A673 (cell line): Measurements from ENCODE around the gene OR9Q1. TPM values are rescaled to one million over a fixed set of nuclear protein-coding genes. Genes with fewer than 3 reads are reported as not detected.

ENCODE experiments used
- BruUV-seq: library from RNA; stranded (reverse); fragments of 400-500 nt; replicated peaks from 2 replicates; lab custom pipeline; 2021; lab: Mats Ljungman, UMichigan
- CTCF ChIA-PET: fragments of 300-600 bp; sonication (Branson Sonifier 250); formaldehyde crosslinking; loops from one replicate; lab custom pipeline; 2022; ENCODE audit warnings: antibody characterized with exemption; lab: Charles Lee
- POLR2A ChIA-PET: fragments of 300-600 bp; sonication (Branson Sonifier 250); formaldehyde crosslinking; loops from one replicate; lab custom pipeline; 2022; ENCODE audit warnings: antibody characterized with exemption; ENCODE audit not compliant: low non-redundant PET; lab: Charles Lee
- DNase-seq: peaks from one replicate; pipeline ENCODE4 v3.0.0-alpha.2; 2015; ENCODE audit warnings: low spot score
- H3K27ac ChIP-seq: fragments of 200-600 bp; sonication (generic); 2 replicates; pipeline ENCODE4 v1.5.1; 2016; ENCODE audit warnings: mixed run types, low read depth, mild to moderate bottlenecking, mixed read lengths, antibody characterized with exemption, low read length; ENCODE audit not compliant: poor library complexity, severe bottlenecking
- H3K27me3 ChIP-seq: fragments of 200-600 bp; sonication (generic); replicated peaks from 2 replicates; pipeline ENCODE4 v1.6.1; 2017; ENCODE audit warnings: mixed run types, low read depth, mild to moderate bottlenecking, mixed read lengths, antibody characterized with exemption, low read length; ENCODE audit not compliant: insufficient read depth, poor library complexity
- H3K36me3 ChIP-seq: fragments of 200-600 bp; sonication (generic); 2 replicates; pipeline ENCODE4 v1.6.1; 2016; ENCODE audit warnings: mixed run types, mild to moderate bottlenecking, mixed read lengths, antibody characterized with exemption, low read length; ENCODE audit not compliant: insufficient read depth, poor library complexity, severe bottlenecking
- H3K4me1 ChIP-seq: fragments of 200-600 bp; sonication (generic); 2 replicates; pipeline ENCODE4 v1.6.1; 2017; ENCODE audit warnings: mixed run types, mild to moderate bottlenecking, mixed read lengths, antibody characterized with exemption, low read length; ENCODE audit not compliant: insufficient read depth, poor library complexity, severe bottlenecking
- H3K4me3 ChIP-seq: fragments of 200-600 bp; sonication (generic); 2 replicates; pipeline ENCODE4 v1.5.1; 2016; ENCODE audit warnings: low read depth, mixed run types, mild to moderate bottlenecking, mixed read lengths, low read length; ENCODE audit not compliant: poor library complexity, severe bottlenecking
- H3K9me3 ChIP-seq: fragments of 200-600 bp; sonication (generic); 2 replicates; pipeline ENCODE4 v1.6.1; 2016; ENCODE audit warnings: mixed run types, low read depth, mild to moderate bottlenecking, mixed read lengths, antibody characterized with exemption, low read length; ENCODE audit not compliant: poor library complexity, severe bottlenecking
- EZH2 ChIP-seq: fragments of 200-600 bp; sonication (generic); IDR thresholded peaks from 2 replicates; pipeline ENCODE4 v1.6.1; 2017; ENCODE audit warnings: borderline replicate concordance, low read depth, mild to moderate bottlenecking, mixed read lengths, antibody characterized with exemption, low read length; ENCODE audit not compliant: poor library complexity, severe bottlenecking
- intact Hi-C: fragments of 100-400 bp; cut with micrococcal nuclease; formaldehyde crosslinking; loops from one replicate; pipeline ENCODE4 v1.10.0; 2022; ENCODE audit not compliant: unreplicated experiment
- total RNA-seq: library from RNA; stranded (reverse); gene quantifications from 2 replicates; pipeline ENCODE4 v1.2.3, GENCODE V29; 2021
- TF ChIP-seq, protein P1 (sequence below): fragments of 300-800, 200-600 bp; sonication (generic); conservative IDR thresholded peaks from 2 replicates; pipeline ENCODE4 v1.5.1; 2017; ENCODE audit warnings: low read depth, mild to moderate bottlenecking, antibody characterized with exemption, low read length, moderate library complexity, mixed read lengths

Gene OR9Q1
- total RNA-seq, 1 experiment from 2014 or later, result not detected

DNA sequence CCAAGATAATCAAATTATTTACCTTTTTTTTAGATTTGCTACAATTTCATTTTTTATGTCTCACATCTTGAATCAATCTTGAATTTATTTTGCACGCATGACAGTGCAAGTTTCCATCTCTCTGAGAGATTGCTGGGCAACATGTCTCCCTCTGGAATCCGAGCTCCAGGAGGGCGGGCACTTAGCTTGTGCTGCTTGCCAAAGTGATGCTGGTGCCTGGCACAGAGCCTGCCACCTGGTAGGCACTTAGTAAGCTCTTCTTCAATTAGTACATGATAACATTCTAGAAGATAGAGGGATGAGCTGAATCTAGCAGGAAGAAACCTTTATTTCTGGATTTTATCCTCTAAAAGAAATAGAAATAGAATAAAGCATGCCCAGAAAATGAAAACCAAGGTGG lies 129.1 kb downstream of the OR9Q1 start:
- no peaks in the 10 kb centered on the region for H3K9me3 ChIP-seq
- peaks cover 10% of the 10 kb centered on the region for H3K27me3 ChIP-seq
- H3K27ac ChIP-seq, result no peak overlapping the region
- intact Hi-C loops, result no loop called here
- H3K36me3 ChIP-seq, result no peaks in the 10 kb centered on the region
- POLR2A ChIA-PET, result no interaction called here
- H3K4me3 ChIP-seq, result no peak overlapping the region
- no peaks in the 10 kb centered on the region for H3K4me1 ChIP-seq
- CTCF ChIA-PET, result interaction anchor here (0.6 kb wide), 1 partner anchor 410 kb away, joined by 3 read pairs; no protein-coding TSS in a partner anchor
- peak; percentile 7 for DNase-seq
- BruUV-seq, result no TSS peak
- TF ChIP-seq, protein P1, sequence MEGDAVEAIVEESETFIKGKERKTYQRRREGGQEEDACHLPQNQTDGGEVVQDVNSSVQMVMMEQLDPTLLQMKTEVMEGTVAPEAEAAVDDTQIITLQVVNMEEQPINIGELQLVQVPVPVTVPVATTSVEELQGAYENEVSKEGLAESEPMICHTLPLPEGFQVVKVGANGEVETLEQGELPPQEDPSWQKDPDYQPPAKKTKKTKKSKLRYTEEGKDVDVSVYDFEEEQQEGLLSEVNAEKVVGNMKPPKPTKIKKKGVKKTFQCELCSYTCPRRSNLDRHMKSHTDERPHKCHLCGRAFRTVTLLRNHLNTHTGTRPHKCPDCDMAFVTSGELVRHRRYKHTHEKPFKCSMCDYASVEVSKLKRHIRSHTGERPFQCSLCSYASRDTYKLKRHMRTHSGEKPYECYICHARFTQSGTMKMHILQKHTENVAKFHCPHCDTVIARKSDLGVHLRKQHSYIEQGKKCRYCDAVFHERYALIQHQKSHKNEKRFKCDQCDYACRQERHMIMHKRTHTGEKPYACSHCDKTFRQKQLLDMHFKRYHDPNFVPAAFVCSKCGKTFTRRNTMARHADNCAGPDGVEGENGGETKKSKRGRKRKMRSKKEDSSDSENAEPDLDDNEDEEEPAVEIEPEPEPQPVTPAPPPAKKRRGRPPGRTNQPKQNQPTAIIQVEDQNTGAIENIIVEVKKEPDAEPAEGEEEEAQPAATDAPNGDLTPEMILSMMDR, result no peak
- TF ChIP-seq EZH2, result no peak

DNA sequence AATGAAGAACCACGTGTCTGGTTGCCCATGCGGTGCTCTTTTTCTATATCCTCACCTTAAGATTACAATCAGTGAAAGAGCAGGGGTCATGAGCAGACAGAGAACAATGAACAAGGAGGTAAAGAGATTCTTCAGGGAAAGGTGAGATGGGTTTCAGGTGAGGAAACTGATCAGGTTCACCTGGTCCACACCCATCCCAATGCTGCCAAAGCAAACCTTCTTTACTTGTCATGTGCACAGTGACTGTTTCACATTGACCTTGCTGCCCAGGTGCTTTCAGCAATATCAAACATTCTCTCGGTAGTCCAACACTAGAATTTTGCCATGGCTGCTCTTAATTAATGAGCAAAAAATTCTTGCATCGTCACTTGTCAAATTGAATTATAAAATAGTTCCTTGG lies 140.7 kb downstream of the OR9Q1 start:
- Histone ChIP-seq H3K4me3 (no peak overlapping the region), H3K36me3 (no peaks in the 10 kb centered on the region), H3K27me3 (peaks cover 16% of the 10 kb centered on the region), H3K27ac (no peak overlapping the region), H3K9me3 (no peaks in the 10 kb centered on the region), H3K4me1 (no peaks in the 10 kb centered on the region)
- intact Hi-C loops, result no loop called here
- POLR2A ChIA-PET, result no interaction called here
- no peak for DNase-seq
- TF ChIP-seq, protein P1, result no peak
- no peak for TF ChIP-seq EZH2
- no TSS peak for BruUV-seq
- CTCF ChIA-PET, result no interaction called here

DNA sequence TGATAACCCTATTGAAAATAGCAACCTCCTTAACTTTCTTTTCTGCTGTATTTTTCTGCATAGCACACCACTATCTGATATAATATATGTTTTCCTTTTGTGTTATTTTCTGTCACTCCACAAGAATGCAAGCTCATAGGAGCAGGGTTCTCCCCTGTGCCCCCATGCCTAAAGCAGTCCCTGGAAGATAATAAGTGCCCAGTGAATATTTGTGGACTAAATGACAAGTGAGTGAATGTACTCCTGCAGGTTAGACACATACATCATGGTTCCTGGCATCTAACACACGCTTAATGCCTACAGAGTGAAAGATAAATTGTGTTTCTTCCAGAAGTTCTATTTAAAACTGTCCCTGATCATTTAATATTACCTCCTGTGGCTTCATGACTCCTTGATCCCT lies 141.3 kb downstream of the OR9Q1 start:
- Histone ChIP-seq H3K4me3 (no peak overlapping the region), H3K4me1 (no peaks in the 10 kb centered on the region), H3K27ac (no peak overlapping the region), H3K36me3 (no peaks in the 10 kb centered on the region), H3K27me3 (peaks cover 16% of the 10 kb centered on the region), H3K9me3 (no peaks in the 10 kb centered on the region)
- intact Hi-C loops, result no loop called here
- no peak for DNase-seq
- ChIA-PET POLR2A (no interaction called here), CTCF (no interaction called here)
- no TSS peak for BruUV-seq
- TF ChIP-seq, protein P1, result no peak
- TF ChIP-seq EZH2, result no peak
